Spleen (tissue), 7 donors: ENCODE measurements around the gene AQR.

Source experiments
- POLR2A ChIP-seq, 3 donors: fragments of 450-650 bp; IDR thresholded peaks; one replicate each; pipeline ENCODE4 v1.5.1; 2017; ENCODE audit warnings: antibody characterized with exemption in 3 of 3, mild to moderate bottlenecking in 1 of 3
- POLR2AphosphoS5 ChIP-seq, 3 donors: sonication (generic); formaldehyde crosslinking; IDR thresholded peaks; one replicate each; pipeline ENCODE4 v1.5.1; 2017; ENCODE audit warnings: antibody characterized with exemption in 3 of 3
- TF ChIP-seq, protein P1 (sequence below), 11 experiments: fragments of 200-600 bp in 7 of 11; fragments of 450-650 bp in 4 of 11; sonication (generic) in 4 of 11; IDR thresholded peaks in 8 of 11; conservative IDR thresholded peaks in 3 of 11; 1 replicate in 7 of 11; 2 replicates in 4 of 11; pipeline versions ENCODE4 v1.4.0 to v1.8.0; 2016 to 2021; ENCODE audit warnings: antibody characterized with exemption in 11 of 11, inconsistent platforms in 4 of 11, mild to moderate bottlenecking in 1 of 11
- donor health status: DM: no; HTN: no; CAD: no; lungs with moderate emphysema.
- donor health status: DM: no; HTN: no; CAD: no.
- donor health status: DM: no; HTN: no; CAD: no.

DNA sequence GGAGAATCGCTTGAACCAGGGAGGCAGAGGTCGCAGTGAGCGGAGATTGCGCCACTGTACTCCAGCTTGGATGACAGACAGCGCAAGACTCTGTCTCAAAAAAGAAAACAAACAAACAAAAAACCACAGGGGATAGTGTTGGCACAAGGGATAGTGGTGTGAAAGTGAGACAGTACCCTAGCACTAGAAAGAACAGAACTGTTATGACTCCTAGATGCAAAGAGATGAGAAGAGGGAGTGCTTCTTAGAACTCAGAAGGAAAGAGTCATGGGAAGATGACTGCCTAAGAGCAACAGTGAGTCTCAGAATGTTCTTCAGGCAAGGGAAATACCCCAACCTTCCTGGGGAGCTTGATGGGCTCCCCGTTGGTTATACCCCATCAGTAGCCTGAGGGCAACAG lies 36.4 kb upstream of the AQR start:
- TF ChIP-seq POLR2AphosphoS5 (IDR thresholded peaks at IDR 0.05) (no peak), POLR2A (IDR thresholded peaks at IDR 0.05) (no peak)
- TF ChIP-seq, protein P1, sequence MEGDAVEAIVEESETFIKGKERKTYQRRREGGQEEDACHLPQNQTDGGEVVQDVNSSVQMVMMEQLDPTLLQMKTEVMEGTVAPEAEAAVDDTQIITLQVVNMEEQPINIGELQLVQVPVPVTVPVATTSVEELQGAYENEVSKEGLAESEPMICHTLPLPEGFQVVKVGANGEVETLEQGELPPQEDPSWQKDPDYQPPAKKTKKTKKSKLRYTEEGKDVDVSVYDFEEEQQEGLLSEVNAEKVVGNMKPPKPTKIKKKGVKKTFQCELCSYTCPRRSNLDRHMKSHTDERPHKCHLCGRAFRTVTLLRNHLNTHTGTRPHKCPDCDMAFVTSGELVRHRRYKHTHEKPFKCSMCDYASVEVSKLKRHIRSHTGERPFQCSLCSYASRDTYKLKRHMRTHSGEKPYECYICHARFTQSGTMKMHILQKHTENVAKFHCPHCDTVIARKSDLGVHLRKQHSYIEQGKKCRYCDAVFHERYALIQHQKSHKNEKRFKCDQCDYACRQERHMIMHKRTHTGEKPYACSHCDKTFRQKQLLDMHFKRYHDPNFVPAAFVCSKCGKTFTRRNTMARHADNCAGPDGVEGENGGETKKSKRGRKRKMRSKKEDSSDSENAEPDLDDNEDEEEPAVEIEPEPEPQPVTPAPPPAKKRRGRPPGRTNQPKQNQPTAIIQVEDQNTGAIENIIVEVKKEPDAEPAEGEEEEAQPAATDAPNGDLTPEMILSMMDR (IDR thresholded peaks at IDR 0.05 in 8 of 11, conservative IDR thresholded peaks at IDR 0.05 in 3 of 11), result no peak
